HepG2 (cell line): ENCODE results near the gene ZNF396.

ENCODE experiments used
- ZSCAN12 ChIP-seq: sonication (generic); formaldehyde crosslinking; IDR thresholded peaks from 2 replicates; pipeline ENCODE4 v1.9.0; 2021; ENCODE audit warnings: mild to moderate bottlenecking, missing genetic modification reagents
- TF ChIP-seq, protein P1 (sequence below): IDR thresholded peaks from 2 replicates; pipeline ENCODE4 v1.6.1; 2012; ENCODE audit warnings: inconsistent platforms

DNA sequence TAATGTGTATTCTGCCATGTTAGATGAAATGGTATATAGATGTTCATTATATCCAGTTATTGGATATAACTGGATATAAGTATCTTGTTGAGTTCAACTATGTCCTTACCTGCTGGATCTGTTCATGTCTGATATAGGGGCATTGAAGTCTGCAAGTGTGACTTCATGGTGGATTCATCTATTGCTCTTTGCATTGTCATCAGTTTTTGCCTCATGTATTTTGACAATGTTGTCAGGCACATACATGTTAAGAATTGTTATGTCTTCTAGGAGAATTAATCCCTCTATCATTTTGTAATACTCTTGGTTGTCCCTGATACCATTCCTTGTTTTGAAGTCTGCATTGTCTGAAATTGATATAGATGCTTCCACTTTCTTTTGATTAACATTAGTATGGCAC lies 48.3 kb downstream of the ZNF396 start:
- TF ChIP-seq, protein P1, sequence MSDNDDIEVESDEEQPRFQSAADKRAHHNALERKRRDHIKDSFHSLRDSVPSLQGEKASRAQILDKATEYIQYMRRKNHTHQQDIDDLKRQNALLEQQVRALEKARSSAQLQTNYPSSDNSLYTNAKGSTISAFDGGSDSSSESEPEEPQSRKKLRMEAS: no peak
- no peak for TF ChIP-seq ZSCAN12
